HG03575 (cell line): ENCODE results near the gene RRAGC.
"Not testable (repeated sequence)": the region's sequence is repeated elsewhere in the genome, so short reads cannot be mapped to it uniquely, and the experiment has no call there.

Experiments used
- ATAC-seq: cut with Tn5 transposase; IDR thresholded peaks from one replicate; pipeline ENCODE4 v1.9.1; 2021; ENCODE audit not compliant: unreplicated experiment, insufficient number of reproducible peaks, low FRiP score; ENCODE audit errors: extremely low read depth

The RRAGC gene

DNA sequence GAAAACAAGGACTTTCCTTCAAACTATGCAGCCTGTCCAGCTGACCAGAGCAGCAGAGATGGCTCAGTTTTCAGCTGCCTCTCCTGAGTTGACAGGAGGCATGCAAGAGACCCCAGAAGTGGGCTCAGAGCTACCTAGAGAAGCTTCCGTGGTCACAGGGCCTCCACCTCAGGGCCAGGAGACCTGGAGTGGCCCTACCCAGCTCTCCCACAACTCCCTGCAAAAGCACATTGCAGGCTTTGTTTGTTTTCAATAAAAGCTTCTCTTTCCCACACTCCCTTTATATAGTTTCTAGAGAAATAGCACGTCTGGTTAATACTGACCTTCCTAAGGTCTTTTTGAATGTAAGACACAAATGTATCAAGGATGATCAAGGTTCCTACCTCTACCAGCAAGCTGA is 40.1 kb downstream of the RRAGC start:
- no peak for ATAC-seq

DNA sequence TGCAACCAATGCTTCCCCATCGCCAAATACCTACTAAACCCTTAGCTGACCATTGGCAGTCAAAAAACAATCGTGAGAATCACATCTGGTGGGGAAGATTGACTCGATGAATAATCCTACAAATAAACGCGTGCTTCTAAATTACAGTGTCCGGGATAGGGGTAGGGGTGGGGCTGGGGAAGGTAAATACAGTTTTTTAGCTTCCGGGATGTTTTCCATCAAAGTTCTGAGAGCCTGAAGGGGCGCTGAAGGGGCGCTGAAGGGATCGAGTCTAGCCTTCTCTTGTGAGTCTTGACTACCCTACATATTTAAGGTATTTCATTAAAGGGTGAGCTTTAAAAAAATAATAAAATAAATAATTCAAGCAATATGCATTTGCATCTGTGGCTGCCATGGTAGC is 40.5 kb downstream of the RRAGC start:
- ATAC-seq: no peak

DNA sequence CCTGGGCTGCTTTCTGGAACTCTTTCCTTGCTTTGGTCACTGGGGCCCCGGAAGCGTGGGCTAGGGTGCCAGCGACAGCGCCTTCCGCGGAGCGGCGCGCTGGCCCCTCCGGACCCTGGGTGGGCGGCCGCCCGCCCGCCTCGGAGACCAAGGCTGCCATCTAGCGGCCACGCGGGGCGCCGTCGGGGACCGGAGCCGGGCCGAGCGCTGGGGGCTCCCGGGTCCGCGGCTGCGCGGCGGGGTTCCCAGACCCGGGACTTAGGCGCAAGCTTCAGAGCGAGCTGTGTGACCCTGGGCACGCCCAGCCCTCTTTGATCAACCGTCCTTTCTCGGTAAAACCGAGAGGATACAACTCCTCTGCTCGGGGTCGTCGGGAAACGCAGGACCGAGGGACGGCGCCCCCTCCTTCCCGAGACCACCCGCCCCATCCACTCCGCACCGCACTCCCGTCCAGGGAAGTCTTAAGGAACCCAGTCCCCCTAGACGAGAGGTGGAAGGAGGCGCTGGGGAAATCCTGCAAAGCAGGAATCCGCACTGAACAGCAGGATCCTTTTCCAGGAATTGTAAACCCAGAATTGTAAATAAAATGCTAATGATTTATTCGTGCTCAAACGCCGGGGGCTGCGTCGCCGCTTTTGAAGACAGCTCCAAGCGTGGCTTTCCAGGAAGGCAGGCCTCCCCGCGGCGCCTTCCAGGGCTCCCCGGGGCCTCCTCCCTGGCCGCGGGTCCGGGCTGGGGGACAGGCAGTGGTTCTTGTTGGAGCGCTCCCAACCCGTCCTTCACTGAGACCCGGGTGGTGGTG is 41.2 kb downstream of the RRAGC start:
- no peak for ATAC-seq

DNA sequence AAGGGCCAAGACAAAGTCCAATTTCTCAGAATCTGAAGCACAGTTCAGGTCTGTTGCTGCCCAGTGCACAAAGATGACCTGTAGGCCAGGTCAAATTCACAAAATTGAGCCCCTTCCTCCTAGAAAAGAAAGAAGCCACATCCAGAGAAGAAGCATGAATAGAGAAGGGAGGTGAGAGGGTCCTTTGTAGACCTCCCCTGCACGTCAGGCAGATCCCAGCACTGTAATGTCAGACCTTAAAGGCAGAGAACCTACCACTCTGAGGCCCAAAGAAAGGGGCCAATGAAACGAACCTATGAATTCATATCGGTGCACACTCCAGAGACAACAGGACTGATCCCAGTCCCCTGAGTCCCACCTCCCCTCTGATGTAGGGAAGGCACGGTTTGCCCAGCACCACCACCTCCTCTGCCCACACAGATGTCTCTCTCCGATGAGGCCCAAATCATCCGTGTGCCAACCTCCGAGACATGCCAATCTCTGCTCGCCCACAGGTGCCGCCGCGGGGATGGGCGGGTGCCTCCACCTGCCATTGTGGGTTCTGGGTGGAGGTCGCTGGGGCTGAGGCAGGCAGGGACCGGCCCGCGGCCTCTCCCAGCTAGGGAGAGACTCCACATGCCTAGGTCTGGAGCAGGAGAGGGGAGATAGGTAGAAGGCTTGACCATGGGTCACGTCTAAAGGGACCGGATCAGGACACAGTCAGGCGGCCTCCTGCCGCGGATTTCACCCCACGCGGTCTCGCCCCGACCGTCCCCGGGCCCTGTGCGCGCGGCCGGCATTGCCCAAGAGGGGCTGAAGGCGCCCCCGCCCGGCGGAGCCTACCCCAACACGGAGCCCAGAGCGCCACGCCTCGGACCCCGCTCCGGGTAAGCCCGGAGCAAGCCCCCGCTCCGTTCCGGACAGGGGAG is 42.1 kb downstream of the RRAGC start:
- ATAC-seq: no peak

DNA sequence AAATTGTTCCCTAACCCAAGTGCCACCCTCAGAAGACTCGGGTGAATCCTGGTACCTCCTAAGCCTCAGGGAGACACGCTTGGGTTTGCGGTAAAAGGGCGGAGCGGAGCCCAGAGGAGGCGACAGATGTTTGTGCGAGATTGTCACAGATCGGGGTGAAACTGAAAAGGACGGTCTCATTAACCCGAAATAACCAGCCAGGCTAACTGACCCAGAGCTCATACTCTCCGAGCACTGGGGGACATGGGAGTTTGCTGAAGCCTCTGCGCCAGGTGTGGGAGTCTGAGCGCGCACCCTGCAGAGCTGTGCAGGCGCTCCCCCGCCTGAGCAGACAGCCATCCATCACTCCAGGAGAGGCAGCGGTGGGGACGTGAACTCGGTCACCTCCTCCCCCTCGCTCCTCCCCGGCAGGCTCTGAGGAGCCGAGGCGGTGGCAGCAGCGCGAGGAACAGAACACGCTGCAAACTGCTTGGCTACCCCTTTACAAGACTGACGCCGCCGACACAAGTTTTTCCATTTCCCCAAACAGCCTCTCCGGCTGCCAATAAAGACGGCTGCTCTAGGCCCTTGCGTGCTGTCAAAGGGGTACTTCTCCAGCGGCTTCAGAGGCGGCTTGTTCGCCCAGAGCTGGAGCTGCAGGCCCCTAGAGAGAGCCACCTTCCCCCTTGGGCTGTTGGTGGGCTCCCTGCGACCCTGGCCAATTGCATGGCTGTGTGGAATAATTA is 43.5 kb downstream of the RRAGC start:
- no peak for ATAC-seq

DNA sequence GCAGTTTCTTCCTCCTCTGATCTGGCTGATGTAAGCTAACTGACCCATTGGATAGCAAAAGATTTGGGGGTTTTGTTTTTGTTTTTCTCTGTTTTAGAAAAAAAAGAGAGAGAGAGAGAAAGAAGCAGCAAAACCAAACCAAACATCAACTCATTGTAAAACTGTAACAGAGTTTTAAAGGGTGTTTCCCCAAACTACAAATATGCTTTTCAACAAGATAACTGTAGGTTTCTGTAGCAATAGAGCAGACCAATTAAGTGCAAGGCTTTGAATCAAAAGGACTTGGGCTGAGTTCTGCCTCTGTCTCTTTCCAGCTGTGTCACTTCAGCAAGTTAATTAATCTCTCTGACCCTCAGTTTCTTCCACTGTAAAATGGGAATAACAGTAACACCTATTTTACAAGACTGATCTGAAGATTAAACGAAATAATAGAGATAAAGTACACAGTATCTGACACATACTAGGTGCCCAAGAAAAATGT is 44.5 kb downstream of the RRAGC start:
- ATAC-seq: no peak

DNA sequence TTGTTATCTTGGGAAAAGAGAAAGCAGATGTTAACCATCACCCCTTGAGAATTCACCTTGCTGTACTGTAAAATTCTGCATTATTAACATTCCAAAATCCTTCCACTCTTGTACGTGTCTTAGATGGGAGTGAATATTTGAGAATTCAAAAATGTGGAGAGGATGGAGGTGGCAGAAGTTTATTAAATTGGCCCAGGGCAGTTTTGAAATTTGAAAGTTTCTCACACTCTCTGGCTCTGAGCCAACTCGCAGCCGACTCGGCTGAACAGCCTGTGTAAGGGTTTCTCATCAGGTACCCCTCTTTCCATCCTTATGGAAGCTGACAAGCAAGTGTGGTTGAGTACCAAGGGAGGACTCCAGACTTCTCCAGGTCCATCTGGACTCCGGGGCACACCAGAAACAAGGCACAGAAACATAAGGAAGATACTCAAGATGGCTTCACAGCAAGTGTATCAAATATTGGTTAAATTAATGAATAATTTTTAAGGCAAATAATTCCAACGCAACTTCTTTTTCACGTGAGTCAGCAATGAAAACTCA is 45.1 kb downstream of the RRAGC start:
- no peak for ATAC-seq

DNA sequence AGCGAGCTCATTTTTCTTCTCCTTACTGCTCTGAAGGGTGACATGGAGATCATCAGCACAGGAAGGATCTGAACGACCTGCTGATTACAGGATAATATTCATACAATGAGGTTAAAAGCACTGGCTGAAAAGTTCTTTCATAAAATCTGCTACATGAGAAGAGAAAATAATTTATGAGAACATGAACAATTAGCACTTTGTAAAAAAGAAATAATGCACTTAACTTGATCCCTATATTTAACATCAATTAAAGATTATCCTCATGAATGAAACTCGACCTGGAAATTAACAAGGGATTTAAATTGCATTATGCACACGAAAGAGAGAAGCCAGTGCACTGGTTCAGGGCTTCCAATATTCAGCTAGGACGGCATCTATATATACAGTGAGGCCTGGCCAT is 46.6 kb downstream of the RRAGC start:
- ATAC-seq: no peak

DNA sequence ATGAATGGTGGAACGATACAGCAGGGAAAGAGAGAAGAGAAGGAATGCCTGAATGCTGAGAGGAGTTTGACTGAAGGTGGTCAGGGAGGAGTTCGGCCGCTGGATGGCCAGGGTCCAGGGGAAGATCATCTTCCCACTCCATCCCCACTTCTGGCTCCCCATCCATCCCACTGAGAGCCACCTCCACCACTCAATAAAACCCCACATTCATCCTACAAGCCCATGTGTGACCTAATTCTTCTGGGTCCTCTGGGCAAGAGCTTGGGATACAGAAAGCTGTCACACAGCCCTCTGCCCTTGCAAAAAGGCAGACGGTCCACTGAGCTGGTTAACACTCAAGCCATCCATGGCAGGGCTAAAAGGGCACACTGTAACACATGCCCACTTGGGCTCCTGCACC is 48.1 kb downstream of the RRAGC start:
- ATAC-seq: not testable (repeated sequence)

DNA sequence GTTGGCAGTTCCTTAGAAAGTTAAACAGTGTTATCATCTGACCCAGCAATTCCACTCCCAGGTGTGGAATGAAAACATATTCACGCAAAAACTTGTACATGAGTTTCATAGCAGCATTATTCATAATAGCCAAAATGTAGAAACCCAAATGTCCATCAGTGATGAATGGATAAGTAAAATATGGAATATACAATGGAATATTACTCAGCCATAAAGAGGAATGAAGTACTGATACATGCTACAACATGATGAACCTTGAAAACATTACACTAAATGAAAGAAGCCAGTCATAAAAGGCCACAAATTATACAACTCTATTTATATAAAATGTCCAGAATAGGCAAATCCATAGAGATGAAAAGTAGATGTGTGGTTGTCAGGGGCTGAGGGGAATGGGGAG is 53.5 kb downstream of the RRAGC start:
- no peak for ATAC-seq

DNA sequence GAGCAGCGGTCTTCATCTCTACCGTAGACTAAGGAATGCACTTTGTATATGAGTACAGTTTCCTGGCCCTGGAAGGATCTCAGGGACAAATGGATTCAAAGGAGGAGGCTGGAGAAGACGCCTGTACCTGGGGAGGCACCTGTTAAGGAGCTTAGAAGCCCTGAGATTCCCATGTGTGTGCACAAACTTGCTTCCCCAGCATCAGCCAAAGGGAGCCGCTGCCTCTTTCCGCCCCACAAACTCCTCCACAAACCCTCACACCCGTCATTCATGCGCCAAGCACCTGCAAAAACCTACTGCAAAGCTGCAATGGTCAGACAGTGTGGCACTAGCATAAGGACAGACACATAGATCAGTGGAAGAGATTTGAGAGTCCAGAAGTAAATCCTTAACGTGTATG is 54.5 kb downstream of the RRAGC start:
- no peak for ATAC-seq

DNA sequence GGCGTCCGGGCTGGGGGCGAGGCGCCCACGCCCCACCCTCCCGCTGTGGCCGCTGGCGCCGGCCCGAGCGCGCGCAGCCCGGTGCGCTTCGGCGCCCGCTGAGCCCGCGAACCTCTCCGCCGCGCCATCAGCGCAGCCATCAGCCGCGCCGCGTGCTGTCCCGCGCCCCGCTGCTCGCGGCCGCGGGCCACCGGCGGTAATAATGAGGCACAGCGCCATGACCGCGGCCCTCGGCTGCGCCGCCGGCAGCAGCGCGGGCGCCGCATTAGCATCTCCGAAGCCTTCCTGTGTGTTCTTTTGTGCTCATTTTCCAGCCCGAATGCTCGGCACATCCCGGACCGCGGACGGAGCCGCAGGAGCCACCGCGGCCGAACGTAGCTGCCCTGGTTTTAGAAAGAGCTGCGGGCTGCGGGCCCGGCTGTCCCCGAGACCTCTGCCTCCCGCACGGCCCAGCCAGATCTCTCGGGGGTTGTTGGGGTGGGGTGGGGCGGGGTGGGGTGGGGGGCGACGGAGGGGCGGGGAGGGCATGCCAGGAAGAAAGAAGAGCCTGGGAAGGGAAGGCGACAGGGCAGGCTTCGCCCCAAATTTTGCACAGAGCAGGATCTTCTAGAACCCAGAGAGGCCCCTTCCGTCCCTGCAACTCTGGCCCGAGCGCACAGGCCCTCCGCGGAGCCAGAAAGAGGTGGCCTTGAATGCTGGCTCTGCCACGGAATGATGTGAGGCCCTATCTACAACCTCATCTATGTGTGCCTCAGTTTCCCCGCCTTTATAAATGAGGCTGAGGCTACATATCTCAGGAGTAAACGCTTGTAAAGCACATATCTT is 55.3 kb downstream of the RRAGC start:
- ATAC-seq: no peak

DNA sequence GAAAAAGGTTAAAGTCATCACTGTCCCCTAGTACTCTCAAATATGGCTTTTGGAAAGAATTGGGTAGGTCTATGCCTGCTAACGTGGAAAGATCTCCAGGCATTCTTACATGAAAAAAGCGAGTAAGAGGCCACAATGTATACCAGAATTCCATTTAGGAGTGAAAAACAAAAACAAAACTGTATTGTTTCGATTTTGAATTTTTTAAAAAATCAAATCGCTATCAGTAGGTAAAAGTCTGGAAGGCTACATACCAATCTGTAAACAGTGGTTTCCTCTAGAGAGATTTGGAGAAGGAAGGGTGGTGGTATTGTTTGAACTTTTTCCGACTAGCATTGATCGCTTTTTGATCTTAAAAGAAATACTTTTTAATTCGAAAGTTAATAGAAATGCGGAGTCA is 55.9 kb downstream of the RRAGC start:
- ATAC-seq: no peak

DNA sequence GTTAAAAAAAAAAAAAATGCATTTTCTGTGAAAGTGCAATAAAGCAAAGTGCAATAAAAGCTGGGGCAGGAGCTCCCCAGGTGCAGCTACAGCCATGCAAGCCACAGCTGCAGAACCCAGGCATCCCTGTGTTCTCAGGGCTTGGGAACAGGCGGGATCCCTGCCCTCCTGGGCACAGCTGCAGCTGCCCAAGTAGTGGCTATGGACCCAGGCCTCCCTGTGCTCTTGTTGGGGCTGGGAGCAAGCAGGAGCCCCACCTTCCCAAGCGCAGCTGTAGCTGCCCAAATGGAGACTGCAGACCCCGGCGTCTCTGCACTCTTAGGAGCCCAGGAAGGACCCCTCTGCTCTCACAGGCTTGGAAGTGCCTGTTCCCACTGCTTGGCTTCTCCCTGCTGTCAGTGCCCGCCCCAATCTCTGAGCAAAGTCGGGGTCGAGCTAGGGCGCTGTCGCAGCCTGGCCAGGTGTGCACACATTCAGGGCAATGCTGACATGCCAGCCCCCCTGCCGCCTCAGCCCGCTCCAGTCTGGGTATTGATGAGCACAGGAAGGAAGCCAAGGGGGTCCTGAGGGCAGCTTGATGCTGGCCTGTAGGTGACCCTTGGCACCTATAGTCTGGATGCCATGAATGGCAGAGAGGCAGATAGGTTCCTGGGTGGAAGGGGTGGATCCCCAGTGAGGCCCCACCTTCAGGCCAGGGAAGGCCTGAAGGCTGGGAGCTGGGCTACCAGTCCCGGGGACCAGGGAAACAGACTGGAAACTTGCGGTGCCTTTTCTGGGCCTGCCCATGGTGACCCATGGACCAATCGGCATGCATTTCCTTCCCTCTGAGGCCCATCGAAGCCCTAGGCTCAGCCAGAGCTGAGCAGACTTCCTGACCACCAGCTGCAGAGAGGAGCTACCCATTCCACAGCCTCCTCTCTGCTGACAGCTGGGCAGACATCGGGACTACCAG is 58.6 kb downstream of the RRAGC start:
- ATAC-seq: no peak

DNA sequence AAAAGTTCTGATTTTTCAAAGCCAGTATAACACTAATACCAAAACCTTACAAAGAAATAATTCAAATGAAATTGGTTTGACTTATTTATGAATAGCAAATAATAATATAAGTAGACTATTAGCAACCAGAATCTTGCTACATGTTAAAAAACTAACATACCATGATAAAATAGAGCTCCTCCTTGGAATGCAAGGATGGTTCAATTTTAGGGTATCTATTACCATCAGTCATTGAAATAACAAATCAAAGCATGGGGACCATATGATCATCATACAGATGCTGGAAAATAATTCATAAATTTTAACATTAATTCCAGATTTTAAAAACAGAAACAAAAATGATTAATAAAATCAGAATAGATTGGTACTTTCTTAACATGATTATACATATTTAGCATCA is 66.3 kb downstream of the RRAGC start:
- ATAC-seq: no peak

DNA sequence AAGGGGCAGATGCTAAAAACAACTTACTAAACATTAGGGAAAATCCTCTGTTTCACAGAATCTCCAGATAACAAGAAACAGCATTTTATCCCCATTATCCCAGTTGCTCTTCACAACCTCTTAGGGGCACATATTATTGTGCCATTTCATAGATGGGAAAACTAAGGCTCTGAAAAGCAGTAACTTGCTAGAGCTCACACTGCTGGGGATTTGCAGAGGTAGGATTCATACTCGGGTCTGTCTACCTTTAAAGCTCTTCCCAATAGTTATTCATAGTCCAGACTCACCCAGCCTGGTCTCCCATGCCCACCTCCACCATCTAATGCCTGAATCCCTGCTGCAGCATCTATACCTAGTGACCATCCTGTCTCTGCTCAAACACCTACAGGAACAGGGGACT is 67.7 kb downstream of the RRAGC start:
- no peak for ATAC-seq

DNA sequence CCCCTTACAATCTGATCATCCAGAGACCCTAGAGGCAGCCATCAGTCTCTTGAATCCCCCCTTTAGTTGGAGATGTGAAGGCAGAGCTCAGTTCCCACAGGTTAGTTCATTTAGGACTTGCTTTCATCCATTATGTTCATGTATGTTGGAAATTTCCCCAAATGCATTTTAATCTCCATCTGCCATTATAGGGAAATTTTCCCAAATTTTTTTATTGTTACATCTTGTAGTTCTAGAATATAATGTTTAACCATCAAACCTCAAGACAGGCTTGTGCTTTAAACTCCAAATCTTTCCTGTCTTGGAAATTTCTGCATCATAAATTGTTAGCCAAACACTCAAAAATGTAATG is 68.4 kb downstream of the RRAGC start:
- ATAC-seq: no peak
